ENCODE data around the gene SS18L1. TPM values are rescaled to one million over a fixed set of nuclear protein-coding genes. Genes with fewer than 3 reads are reported as not detected.
"Not testable (repeated sequence)": the region's sequence is repeated elsewhere in the genome, so short reads cannot be mapped to it uniquely, and the experiment has no call there.

Gene SS18L1
- total RNA-seq, 1 donor from 2014 or later, result 75.0 TPM

DNA sequence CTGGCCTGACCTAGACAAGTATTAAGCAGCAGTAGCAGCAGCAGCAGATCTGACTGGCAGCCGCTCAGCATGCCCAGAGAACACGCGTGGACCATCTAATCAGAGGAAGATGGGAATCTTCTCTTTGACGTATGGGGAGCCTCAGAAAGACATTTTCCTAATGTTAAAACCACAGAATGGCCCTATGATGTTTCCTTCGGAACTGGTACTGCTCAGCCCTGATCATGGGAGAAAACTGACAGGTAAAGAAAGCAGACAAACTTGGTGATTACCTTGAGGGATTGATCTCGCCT lies 6.5 kb upstream of the SS18L1 start:
- no peak for DNase-seq

DNA sequence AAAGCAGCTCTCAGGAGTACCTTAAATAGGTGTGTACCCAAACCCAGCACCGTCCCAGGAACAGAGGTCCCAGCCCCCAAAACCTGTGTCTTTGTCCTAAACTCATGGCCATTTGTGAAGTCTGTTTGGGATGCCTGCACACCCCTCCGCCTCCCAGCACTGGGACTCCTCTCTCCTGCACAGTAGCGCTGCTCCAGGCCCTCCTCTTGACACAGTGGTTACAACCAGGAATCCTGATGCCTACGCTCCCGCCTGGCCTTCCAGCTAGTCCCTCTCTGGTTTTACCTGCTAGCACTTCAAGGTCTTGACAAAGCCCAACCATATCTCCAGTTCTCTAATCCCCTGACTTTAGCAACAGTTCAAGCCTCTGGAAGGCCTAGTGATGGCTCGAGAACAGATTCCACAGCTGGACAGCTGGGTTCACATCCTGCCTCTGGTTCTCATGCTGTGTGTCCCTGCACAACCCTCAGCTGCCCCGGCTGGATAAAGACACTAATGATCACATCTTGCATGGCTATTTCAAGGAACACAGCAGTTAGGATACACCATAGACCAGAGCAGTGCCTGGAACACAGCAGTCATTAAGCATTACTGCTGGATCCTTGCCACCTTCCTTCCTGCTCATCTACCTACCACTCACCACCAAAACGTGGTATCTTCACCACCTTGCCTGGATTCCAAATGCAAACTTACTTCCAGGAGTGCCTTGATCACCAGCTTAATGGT lies 5.9 kb upstream of the SS18L1 start:
- no peak for DNase-seq

GRCh38 chr20:62138204-62138543 lies 5.4 kb upstream of the SS18L1 start:
- no peak for DNase-seq

- no peak for DNase-seq
Observed at GRCh38 chr20:62138912-62139311, 4.7 kb upstream of the SS18L1 start.

GRCh38 chr20:62139636-62140035 lies 3.9 kb upstream of the SS18L1 start:
- DNase-seq, result no peak

DNA sequence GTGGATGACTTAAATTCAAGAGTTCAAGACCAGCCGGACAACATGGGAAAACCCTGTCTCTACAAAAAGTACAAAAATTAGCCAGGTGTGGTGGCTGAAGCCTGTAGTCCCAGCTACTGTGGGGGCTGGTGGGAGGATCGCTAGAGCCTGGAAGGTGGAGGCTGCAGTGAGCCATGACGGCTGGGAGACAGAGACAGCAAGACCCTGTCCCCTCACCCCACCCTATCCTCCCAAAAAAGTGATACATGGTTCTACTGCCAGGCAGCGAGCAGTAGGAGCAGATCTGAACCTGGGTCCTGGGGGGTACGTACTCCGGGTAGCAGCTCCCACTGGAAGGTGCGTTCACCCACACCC lies 2.5 kb upstream of the SS18L1 start:
- DNase-seq, result no peak

- no peak for DNase-seq
Observed at GRCh38 chr20:62141397-62142251, 1.9 kb upstream of the SS18L1 start.

- DNase-seq, result no peak
Observed at GRCh38 chr20:62142252-62143080, 1.1 kb upstream of the SS18L1 start.

GRCh38 chr20:62143957-62144825 lies 622 bp downstream of the SS18L1 start:
- no peak for DNase-seq

DNA sequence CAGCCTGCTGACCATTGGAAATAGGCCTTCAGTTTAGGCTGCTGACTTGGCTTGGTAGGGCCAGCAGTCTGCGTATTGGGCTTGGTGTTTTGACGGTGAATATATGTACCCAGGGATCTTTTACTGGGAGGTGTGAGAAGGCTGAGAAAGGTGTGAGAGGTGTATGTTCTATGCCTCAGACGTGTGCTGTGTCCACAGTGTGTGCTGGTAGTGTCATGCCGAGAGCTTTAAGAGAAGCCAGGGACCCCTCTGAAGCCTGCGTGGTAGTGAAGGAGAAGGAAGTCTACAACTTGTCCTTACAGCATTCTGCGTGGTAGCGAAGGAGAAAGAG lies 2.1 kb downstream of the SS18L1 start:
- DNase-seq, result no peak

DNA sequence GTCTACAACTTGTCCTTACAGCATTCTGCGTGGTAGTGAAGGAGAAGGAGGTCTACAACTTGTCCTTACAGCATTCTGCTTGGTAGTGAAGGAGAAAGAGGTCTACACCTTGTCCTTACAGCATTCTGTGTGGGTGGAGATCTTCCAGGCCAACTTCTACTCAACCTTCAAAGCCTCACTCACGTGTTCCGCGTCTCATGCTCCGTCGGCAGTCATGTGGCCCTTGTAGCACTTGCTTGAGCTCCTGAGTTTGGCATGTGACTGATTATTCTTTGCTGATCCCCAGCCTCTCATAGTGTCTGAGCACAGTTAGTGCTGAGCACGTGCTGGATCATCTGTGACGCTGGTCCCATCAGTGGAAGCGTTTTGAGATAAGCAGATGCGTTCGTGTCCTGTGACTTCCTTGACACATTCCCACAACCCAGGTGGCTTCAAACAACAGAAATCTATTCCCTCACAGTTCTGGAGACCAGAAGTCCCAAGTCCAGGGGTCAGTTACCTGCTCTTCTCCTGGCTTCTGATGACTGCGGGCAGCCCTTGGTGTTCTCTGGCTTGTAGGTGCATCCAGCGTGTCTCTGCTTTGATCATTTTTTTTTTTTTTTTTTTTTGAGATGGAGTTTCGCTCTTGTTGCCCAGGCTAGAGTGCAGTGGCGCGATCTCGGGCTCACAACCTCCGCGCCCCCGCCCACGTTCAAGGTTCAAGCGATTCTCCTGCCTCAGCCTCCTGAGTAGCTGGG lies 2.6 kb downstream of the SS18L1 start:
- no peak for DNase-seq

GRCh38 chr20:62147125-62147524 lies 3.6 kb downstream of the SS18L1 start:
- no peak for DNase-seq

DNA sequence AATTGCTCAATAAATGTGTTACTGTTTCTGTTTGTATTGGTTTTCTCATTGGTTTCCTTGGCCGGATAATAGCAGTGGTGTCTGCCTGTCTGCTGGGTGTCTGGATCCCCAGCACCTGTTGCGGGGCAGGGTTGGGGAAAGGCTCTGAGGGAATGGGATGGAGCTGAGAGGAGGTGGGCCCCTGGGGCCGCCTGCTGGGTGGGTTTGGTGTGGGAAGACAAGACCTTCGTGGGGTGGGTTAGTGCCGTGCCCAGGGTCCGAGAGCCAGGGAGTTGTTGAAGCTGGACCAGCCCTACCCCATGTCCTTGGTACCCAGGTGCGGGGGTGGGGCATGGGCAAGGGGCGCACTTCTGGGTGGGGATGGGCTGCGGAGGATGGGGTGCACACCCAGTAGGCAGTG lies 4.0 kb downstream of the SS18L1 start:
- DNase-seq, result no peak

GRCh38 chr20:62148383-62148782 lies 4.8 kb downstream of the SS18L1 start:
- not testable (repeated sequence) for DNase-seq

DNA sequence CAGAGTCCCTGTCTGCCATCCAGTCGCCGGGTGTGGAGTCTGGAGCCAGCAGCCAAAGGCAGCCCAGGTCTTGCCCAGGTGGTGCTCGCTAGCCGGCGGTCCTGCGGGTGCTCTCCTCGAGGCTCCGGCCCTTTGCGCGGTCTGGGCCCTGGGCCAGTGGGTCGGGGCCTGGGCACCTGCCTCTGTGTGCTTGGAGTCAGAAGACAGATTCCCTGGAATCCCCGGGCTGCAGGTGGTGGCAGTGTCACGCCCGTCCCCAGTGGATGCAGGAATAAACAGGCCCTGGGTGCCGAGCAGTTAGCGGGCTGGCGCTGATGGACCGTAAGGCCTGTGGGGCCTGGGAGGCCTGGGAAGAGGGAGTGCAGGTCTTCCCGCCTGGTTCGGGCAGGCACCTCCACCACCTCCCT lies 5.3 kb downstream of the SS18L1 start:
- DNase-seq, result no peak

- no peak for DNase-seq
Observed at GRCh38 chr20:62149532-62150309, 6.2 kb downstream of the SS18L1 start.

GRCh38 chr20:62150310-62150575 lies 6.7 kb downstream of the SS18L1 start:
- DNase-seq, result no peak

- DNase-seq, result no peak
Observed at GRCh38 chr20:62151225-62151624, 7.7 kb downstream of the SS18L1 start.

- DNase-seq, result no peak
Observed at GRCh38 chr20:62151835-62152364, 8.3 kb downstream of the SS18L1 start.

GRCh38 chr20:62155428-62156253 lies 12.1 kb downstream of the SS18L1 start:
- DNase-seq, result no peak
